Measurements from ENCODE around the gene GRM3. TPM values are rescaled to one million over a fixed set of nuclear protein-coding genes. Genes with fewer than 3 reads are reported as not detected.

The GRM3 gene
- total RNA-seq, 1 experiment from 2014 or later: not detected

GRCh38 chr7:86692755-86693154, 49.0 kb downstream of the GRM3 start:
- no peak for DNase-seq (ENCODE audit: low read depth)

DNA sequence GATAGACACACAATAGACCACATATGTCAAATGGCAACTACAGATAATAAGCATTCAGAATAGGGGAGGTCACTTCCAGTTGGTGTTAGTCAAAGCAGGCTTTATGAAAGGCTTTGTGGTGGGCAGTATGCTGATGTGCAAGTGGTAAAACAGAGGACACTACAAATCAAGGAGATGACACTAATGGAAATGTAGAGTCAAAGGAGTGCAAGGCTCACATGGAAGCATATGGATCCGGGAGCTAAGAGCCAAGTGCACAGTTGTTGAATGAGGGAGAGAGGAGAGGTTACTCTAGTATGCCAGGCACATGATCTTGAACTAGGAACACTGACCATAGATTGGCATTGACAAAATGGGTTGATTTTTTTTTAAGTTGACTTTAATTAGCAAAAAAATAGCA, 62.7 kb downstream of the GRM3 start:
- DNase-seq (ENCODE audit: low read depth): no peak

- no peak for DNase-seq (ENCODE audit: low read depth)
Measured at GRCh38 chr7:86708031-86708680, 64.4 kb downstream of the GRM3 start.

- no peak for DNase-seq (ENCODE audit: low read depth)
Measured at GRCh38 chr7:86720306-86720705, 76.6 kb downstream of the GRM3 start.

- DNase-seq (ENCODE audit: low read depth): peak; percentile 65
Measured at GRCh38 chr7:86733783-86734182, 90.1 kb downstream of the GRM3 start.

DNA sequence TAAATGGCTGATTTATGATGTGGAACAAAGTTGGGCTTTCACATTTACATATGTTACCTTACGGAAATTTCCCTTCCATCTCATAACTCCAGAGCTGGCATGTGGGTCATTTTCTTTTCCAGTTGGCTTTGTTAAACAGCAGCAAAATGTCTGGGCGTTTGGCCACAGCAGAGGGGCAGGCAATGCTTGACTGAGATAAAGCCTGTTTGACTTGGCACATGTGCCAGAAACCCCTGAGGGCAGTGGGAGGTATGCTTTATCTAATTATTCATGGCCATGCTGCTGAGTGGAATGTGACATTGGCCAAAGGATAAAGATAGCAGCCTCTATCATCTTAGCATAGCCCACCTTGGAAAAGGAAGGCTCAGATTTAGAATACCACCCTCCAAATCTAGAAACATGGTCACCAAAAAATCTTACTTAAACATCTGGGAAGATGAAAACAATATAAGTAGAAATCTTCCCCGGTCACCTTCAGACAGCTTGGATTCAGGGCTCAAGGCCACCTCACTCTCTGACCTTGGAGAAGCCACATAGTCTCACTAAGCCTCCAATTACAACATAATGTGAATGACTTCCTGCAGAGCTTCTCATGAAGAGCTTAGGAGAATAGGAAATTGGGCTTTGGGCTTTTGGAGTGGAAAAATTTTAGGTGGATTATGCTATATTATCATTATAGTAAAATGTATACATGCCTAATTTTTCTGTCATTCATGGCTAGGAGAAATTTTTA, 101.5 kb downstream of the GRM3 start:
- DNase-seq (ENCODE audit: low read depth): no peak

GRCh38 chr7:86747698-86748097, 104.0 kb downstream of the GRM3 start:
- DNase-seq (ENCODE audit: low read depth): no peak

DNA sequence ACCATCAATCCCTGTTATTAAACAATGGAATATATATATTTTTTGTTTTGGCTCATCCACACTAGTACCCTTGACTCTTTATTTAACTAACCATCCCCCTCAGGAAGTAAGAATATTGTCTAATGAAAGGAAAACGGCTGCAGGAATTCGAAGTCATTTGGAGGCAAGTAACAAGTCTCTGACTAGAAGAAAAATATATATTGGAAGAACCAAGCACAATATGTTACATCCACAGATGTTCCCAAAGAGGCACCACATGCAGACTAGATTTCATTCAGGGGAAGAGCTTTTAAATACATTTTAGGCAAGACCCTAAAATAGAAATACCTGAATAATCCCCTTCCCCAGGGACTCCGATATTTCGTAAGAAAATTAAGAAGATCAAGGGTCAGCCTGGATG, 104.5 kb downstream of the GRM3 start:
- no peak for DNase-seq (ENCODE audit: low read depth)

DNA sequence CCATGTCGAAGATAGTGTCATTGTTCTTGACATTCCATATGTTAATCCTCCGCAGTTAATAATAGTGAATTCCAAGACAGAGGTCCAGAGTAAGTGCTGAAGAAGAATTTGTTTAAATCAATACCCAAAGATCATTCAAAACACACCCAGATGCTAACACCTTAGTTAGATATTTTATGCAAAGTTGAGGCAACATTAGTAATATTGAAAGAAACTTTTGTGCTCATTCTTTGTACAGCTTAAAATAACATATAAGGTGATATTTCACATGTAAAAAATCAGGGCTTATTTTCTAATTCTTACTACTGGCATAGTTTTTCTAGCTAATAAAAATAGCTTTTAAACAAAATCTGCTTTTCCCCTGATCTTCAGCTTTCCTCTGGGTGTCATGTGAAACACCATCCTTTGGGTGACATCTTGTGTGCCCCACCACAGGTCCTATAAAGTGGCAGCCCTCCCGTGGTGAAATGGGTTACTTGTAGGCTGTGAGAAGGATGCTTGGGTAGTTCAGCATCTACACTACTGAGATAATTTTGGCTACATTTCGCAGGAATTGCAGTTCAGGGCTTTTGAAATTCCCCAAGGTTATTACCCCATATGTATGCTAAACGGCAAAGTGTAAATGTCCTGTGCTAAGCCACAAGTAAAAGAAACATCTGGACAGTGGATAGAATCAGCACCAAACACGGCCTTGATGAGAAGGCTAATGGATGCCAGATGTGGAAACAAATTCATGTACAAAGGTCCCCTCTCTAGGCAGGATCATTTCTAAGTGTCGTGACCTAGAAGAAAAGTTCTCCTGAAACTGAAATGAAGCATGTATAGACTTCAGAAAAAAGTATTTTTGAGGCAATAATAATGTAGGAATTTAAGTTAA, 105.4 kb downstream of the GRM3 start:
- DNase-seq (ENCODE audit: low read depth): peak; percentile 4

- no peak for DNase-seq (ENCODE audit: low read depth)
Measured at GRCh38 chr7:86749741-86750665, 106.3 kb downstream of the GRM3 start.

DNA sequence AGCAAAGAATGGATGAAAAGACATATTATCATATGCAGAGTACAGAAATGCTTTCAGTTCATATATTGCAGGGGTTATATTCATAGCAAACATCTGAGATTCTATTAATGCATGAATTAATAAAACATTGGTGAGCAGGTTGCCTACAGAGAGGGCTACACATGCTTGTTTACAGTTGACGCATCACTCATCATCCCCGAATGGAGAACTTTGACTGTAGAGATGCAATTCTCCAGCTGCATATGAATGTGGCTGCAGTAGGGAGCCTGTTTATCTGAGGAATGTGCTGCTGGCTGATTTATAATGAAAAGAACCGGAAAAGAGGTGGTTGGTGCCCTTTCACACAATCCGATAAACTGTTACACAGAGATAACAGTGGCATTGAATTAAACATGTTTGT, 116.5 kb downstream of the GRM3 start:
- no peak for DNase-seq (ENCODE audit: low read depth)

DNA sequence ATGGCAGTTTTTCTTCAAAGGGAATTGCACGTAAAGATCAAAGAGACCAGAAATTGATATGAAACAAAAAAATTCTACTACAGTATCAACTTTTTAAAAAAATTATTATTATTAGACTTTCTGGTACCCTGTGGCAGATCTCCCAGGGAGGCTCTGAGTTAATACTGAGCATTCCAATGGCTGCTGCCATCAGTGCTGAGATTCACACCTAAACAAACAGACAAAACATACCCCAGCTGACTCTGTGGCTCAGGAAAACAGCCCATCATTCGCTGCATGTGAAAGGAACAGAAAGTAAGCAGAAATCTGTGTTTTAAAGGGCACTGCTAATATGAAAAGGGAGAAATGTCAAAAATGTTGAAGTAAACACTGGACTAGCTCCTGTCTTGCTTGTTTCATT, 118.4 kb downstream of the GRM3 start:
- no peak for DNase-seq (ENCODE audit: low read depth)

GRCh38 chr7:86765931-86766330, 122.2 kb downstream of the GRM3 start:
- DNase-seq (ENCODE audit: low read depth): no peak

DNA sequence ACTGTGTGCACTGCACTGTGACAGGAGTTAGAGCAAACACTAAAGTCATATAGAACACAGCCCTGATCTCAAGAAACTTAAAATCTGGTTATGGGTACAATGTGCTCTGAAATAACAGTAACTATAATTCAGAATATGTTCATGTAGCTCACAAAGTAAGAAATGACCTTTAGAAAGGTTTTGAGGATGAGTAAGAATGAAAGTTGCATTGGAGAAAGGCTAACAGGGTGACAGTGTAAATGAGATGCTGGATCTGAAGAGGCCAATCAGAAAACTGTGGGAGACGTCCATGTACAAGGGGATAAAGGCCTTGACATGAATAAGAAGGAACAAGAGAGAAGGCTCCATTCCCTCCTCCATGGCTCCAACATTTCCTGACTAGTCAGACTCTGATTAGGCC, 124.7 kb downstream of the GRM3 start:
- DNase-seq (ENCODE audit: low read depth): no peak

GRCh38 chr7:86768967-86769760, 125.5 kb downstream of the GRM3 start:
- DNase-seq (ENCODE audit: low read depth): no peak

DNA sequence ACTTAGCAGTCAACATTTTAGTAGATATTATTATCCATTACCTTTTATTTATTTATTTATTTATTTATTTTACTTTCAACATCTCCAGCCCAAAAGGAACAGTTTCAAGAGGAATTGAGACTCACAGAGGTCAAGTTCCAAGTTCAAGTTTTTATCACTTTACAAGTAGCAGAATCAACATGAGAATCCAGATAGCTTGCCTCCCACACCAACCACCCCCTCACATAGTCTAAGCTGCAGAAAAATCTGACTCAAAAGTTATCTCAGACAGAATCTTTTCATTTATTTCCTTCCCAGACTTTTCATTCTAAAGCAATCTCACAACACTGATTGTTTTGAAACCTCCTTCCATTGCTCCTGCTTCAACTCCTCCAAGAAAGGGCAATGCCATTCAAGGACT, 129.6 kb downstream of the GRM3 start:
- DNase-seq (ENCODE audit: low read depth): no peak

DNA sequence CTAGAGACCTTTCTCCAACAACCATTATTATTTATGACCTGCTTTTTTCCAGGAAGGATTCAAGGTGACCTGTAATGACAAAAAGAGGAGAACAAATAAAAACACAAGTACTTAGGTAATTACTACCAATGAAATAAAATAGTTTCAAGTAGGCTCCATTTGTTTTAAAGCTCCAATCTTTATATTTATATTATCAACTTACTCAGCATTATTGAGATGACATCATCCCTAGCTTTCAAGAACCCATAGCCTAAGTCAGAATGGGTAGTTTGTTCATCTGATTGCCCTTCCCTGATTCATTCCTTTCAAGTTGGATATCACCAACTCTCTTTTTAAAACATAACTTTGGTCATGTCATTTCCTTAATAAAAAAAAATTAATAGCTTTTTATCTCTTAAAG, 131.5 kb downstream of the GRM3 start:
- DNase-seq (ENCODE audit: low read depth): no peak

DNA sequence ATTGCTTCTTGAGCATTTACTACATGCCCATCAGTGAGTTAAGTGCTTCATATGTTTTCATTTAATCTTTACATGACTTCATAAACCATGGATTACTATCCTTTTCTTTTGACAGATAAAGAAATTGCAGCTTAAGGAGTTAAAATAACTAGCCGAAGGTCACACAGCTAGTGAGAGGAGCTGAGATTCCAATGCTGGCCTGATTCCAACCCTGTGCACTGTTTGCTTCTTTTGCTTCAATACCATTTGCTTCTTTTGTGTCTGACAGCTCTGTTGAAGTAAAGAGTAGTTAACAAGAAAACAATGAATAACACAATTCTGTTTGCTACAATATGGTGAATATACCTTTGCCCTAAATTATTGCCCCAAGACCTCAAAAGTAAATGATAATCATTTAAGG, 132.4 kb downstream of the GRM3 start:
- DNase-seq (ENCODE audit: low read depth): no peak

- DNase-seq (ENCODE audit: low read depth): no peak
Measured at GRCh38 chr7:86778271-86778670, 134.6 kb downstream of the GRM3 start.

GRCh38 chr7:86784765-86785164, 141.1 kb downstream of the GRM3 start:
- no peak for DNase-seq (ENCODE audit: low read depth)

DNA sequence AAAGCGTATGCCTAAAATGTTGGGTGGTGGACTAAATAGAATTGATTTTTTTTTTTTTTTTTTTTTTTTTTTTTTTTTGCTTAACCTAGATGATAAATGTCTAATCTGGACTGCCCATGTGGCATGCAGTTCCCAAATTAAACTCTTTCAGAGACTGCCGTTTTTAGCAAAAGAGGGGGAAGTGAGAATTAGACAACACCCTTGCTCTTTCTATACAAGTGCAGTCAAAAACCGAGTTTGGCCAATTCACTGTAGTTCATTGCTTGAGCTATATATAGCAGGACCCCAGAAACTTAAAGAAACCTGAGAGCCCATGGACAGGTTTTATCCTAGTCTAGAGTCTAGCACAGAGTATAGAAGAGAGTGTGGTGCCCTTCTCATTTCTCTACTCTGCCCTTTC, 141.9 kb downstream of the GRM3 start:
- DNase-seq (ENCODE audit: low read depth): no peak

Data from RPMI7951 (cell line).